ENCODE results near the gene DHRS12.

The DHRS12 gene

GRCh38 chr13:51742031-51742430, 61.9 kb downstream of the DHRS12 start:
- TF ChIP-seq CTCF (IDR thresholded peaks at IDR 0.05; ENCODE audit: control insufficient read depth, insufficient read depth, low read depth, low read length, missing control alignments) = no peak
- no peak for DNase-seq (ENCODE audit: low read depth)
- no peak overlapping the region for H3K4me3 ChIP-seq (ENCODE audit: control insufficient read depth, low read depth, low read length)

GRCh38 chr13:51740698-51741097, 63.3 kb downstream of the DHRS12 start:
- no peak for TF ChIP-seq CTCF (IDR thresholded peaks at IDR 0.05; ENCODE audit: control insufficient read depth, insufficient read depth, low read depth, low read length, missing control alignments)
- peak; percentile 77 for DNase-seq (ENCODE audit: low read depth)
- H3K4me3 ChIP-seq (ENCODE audit: control insufficient read depth, low read depth, low read length) = no peak overlapping the region

- DNase-seq (ENCODE audit: low read depth) = no peak
- no peak for TF ChIP-seq CTCF (IDR thresholded peaks at IDR 0.05; ENCODE audit: control insufficient read depth, insufficient read depth, low read depth, low read length, missing control alignments)
- no peak overlapping the region for H3K4me3 ChIP-seq (ENCODE audit: control insufficient read depth, low read depth, low read length)
Measured at GRCh38 chr13:51739027-51739764, 64.8 kb downstream of the DHRS12 start.

- TF ChIP-seq CTCF (IDR thresholded peaks at IDR 0.05; ENCODE audit: control insufficient read depth, insufficient read depth, low read depth, low read length, missing control alignments) = no peak
- no peak overlapping the region for H3K4me3 ChIP-seq (ENCODE audit: control insufficient read depth, low read depth, low read length)
- no peak for DNase-seq (ENCODE audit: low read depth)
Measured at GRCh38 chr13:51738226-51738905, 65.6 kb downstream of the DHRS12 start.

GRCh38 chr13:51737609-51738008, 66.4 kb downstream of the DHRS12 start:
- H3K4me3 ChIP-seq (ENCODE audit: control insufficient read depth, low read depth, low read length) = no peak overlapping the region
- no peak for TF ChIP-seq CTCF (IDR thresholded peaks at IDR 0.05; ENCODE audit: control insufficient read depth, insufficient read depth, low read depth, low read length, missing control alignments)
- no peak for DNase-seq (ENCODE audit: low read depth)

GRCh38 chr13:51734786-51735185, 69.2 kb downstream of the DHRS12 start:
- DNase-seq (ENCODE audit: low read depth) = no peak
- no peak for TF ChIP-seq CTCF (IDR thresholded peaks at IDR 0.05; ENCODE audit: control insufficient read depth, insufficient read depth, low read depth, low read length, missing control alignments)
- no peak overlapping the region for H3K4me3 ChIP-seq (ENCODE audit: control insufficient read depth, low read depth, low read length)
